Ascending aorta (tissue), 2 donors: ENCODE data around the gene ARHGEF12. TPM values are rescaled to one million over a fixed set of nuclear protein-coding genes. Genes with fewer than 3 reads are reported as not detected.

Experiments
- DNase-seq, 2 donors: peaks; one replicate each; pipeline ENCODE4 v3.0.0-alpha.2; 2019; ENCODE audit warnings: low spot score in 2 of 2
- H3K27ac ChIP-seq, 2 donors: fragments of 200-600 bp; sonication (generic); one replicate each; pipeline ENCODE4 v1.5.1; 2016 to 2017; ENCODE audit warnings: mild to moderate bottlenecking in 1 of 2
- H3K27me3 ChIP-seq: fragments of 200-600 bp; sonication (generic); one replicate; pipeline ENCODE4 v1.5.1; 2017
- H3K36me3 ChIP-seq, 2 donors: fragments of 200-600 bp; sonication (generic); one replicate each; pipeline ENCODE4 v1.5.1; 2016
- H3K4me1 ChIP-seq, 2 donors: fragments of 200-600 bp; sonication (generic); one replicate each; pipeline ENCODE4 v1.5.1; 2016 to 2017; ENCODE audit warnings: mild to moderate bottlenecking in 1 of 2
- H3K4me3 ChIP-seq, 2 donors: fragments of 200-600 bp; sonication (generic); one replicate each; pipeline ENCODE4 v1.5.1; 2016 to 2017; ENCODE audit warnings: mild to moderate bottlenecking in 1 of 2
- H3K9me3 ChIP-seq, 2 donors: fragments of 200-600 bp; sonication (generic); one replicate each; pipeline ENCODE4 v1.5.1; 2016
- intact Hi-C: fragments of 100-400 bp; cut with DNase I; formaldehyde crosslinking; loops from one replicate; pipeline ENCODE4 v1.15.1; 2023
- total RNA-seq: library from RNA; depleted of rRNA; stranded (reverse); fragments of >200 nt; gene quantifications from one replicate; pipeline ENCODE4 v1.1.0, GENCODE V29; 2016
- TF ChIP-seq, protein P1 (sequence below), 3 experiments: fragments of 200-600 bp in 2 of 3; fragments of 450-650 bp in 1 of 3; sonication (generic) in 2 of 3; IDR thresholded peaks; one replicate each; pipeline ENCODE4 v1.5.1; 2016 to 2019; ENCODE audit warnings: antibody characterized with exemption in 3 of 3, mild to moderate bottlenecking in 1 of 3, moderate library complexity in 1 of 3

ARHGEF12 gene
- total RNA-seq, 1 donor from 2014 or later = 65.9 TPM

DNA sequence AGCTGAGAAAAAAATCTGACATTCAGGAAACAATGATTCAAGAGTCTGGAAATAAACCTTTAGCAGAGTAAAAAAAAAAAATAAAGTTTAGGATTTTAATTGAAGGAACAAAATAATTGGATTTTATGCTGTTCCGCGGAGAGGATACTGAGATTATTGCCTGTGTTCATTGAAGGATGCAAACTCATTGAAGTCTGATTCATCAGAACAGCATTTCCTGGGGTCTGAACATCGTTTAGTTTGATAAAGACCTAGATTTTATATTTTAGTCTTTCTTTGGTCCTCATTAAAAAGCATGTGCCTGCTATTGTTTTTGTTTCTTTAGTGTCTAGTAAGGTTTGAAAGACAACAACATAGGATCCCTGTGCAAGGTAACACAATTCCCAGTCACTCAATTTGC, 6.7 kb upstream of the ARHGEF12 start:
- Histone ChIP-seq H3K27me3 (no peaks in the 10 kb centered on the region), H3K27ac (no peak overlapping the region), H3K36me3 (peaks cover 6 to 13% of the 10 kb centered on the region in 2 donors), H3K4me3 (no peak overlapping the region), H3K9me3 (no peaks in the 10 kb centered on the region), H3K4me1 (peaks cover 15 to 45% of the 10 kb centered on the region in 2 donors)
- DNase-seq = no peak
- intact Hi-C loops = no loop called here
- TF ChIP-seq, protein P1, sequence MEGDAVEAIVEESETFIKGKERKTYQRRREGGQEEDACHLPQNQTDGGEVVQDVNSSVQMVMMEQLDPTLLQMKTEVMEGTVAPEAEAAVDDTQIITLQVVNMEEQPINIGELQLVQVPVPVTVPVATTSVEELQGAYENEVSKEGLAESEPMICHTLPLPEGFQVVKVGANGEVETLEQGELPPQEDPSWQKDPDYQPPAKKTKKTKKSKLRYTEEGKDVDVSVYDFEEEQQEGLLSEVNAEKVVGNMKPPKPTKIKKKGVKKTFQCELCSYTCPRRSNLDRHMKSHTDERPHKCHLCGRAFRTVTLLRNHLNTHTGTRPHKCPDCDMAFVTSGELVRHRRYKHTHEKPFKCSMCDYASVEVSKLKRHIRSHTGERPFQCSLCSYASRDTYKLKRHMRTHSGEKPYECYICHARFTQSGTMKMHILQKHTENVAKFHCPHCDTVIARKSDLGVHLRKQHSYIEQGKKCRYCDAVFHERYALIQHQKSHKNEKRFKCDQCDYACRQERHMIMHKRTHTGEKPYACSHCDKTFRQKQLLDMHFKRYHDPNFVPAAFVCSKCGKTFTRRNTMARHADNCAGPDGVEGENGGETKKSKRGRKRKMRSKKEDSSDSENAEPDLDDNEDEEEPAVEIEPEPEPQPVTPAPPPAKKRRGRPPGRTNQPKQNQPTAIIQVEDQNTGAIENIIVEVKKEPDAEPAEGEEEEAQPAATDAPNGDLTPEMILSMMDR (IDR thresholded peaks at IDR 0.05) = no peak

DNA sequence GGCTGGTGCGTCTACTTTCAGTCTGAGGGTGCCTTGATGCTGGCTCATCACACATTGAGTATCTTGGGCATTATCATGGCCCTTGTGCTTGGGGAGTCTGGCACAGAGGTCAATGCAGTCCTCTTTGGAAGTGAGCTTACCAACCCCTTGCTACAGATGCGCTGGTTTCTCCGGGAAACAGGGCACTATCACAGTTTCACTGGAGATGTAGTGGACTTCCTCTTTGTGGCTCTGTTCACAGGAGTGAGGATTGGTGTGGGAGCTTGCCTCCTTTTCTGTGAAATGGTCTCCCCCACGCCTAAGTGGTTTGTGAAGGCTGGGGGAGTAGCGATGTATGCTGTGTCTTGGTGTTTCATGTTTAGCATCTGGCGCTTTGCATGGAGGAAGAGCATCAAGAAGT, 6.2 kb upstream of the ARHGEF12 start:
- no peak overlapping the region for H3K27ac ChIP-seq
- no peaks in the 10 kb centered on the region for H3K27me3 ChIP-seq
- peaks cover 6 to 13% of the 10 kb centered on the region in 2 donors for H3K36me3 ChIP-seq
- no peaks in the 10 kb centered on the region for H3K9me3 ChIP-seq
- H3K4me1 ChIP-seq = peaks cover 15 to 45% of the 10 kb centered on the region in 2 donors
- intact Hi-C loops = no loop called here
- H3K4me3 ChIP-seq = no peak overlapping the region
- DNase-seq = no peak
- TF ChIP-seq, protein P1 (IDR thresholded peaks at IDR 0.05) = no peak

DNA sequence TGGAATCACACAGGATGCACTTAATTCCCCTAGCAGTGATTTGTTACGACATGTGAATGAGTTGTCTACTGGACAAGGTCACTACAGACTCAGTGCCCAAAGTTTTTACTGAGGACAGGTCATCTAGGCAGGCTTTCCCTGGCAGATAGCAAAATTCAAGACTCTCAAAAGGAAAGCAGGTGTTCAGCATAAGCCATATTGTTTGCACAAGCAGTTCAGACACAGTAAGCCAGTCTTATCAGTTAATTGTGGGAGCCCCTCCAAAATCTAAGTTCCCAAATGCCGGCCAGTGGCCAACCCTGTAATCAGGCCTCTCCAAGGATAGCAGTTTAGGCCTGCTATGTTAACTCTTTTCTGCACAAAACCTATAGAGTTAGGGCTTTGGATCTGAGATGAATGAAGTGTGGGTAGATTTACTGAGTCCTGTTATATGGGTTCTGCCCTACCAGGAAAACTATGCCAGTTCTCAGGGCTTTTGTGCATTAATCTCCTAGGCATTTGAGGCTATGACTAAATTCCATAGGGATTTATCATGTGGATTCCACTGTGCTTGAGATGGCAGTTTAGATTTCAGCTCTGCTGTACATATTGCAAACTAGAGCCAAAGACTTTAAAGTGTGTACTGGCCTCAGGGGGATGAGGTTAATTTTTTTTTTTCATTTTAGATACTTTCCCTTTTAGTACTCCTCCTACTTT, 4.8 kb upstream of the ARHGEF12 start:
- Histone ChIP-seq H3K9me3 (no peaks in the 10 kb centered on the region), H3K4me1 (peaks cover 15 to 42% of the 10 kb centered on the region in 2 donors), H3K36me3 (peaks cover 6 to 13% of the 10 kb centered on the region in 2 donors), H3K27ac (peak overlapping the region; percentile 99 to 100), H3K27me3 (no peaks in the 10 kb centered on the region), H3K4me3 (no peak overlapping the region)
- DNase-seq = no peak
- intact Hi-C loops = no loop called here
- TF ChIP-seq, protein P1 (IDR thresholded peaks at IDR 0.05) = no peak

DNA sequence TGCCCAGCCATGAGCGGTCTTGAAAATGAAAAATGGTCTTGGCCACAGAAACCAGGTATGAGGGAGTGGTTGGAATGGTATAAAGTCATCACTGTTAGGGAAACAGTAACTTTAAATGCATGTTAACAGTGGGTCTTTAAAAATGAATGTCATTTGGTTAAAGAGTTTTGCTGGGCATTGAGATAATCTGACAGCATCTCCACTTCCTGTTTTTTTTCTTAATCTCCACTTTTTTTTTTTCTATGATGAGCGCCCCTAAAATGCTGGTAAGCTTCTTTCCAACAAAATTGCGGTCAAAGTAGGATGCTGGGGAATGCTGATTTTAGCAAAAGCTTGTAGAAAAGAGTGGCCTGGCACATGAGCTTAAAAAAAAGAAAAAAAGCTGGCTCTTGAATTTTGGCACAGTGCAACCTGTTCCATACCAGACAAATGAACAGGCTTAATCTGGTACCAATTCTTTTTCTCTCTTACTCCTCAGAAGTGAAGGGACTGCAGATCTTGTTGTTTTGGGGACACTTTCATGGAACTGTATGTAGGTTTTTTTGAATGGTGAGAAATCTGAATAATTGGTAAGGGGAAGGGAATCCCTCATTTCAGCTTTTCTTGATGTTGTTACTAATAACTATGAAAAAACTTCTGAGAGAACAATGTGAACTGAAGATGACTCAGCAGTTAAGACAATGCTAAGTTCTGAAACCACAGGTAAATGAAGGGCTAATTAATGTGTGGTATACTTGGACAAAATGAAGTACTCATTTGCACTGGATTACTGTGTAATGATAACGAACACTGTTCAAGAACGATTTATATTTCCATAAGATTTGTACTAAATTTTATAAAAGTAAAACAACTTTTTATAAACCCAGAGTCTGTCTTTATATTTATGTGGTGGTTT, 3.1 kb upstream of the ARHGEF12 start:
- intact Hi-C loops = no loop called here
- Histone ChIP-seq H3K4me1 (peaks cover 15 to 32% of the 10 kb centered on the region in 2 donors), H3K4me3 (peak overlapping the region in 1 of 2 donors; percentile 5), H3K27me3 (no peaks in the 10 kb centered on the region), H3K9me3 (no peaks in the 10 kb centered on the region), H3K27ac (peak overlapping the region; percentile 99 to 100), H3K36me3 (peaks cover 6 to 13% of the 10 kb centered on the region in 2 donors)
- TF ChIP-seq, protein P1 (IDR thresholded peaks at IDR 0.05) = no peak
- no peak for DNase-seq

DNA sequence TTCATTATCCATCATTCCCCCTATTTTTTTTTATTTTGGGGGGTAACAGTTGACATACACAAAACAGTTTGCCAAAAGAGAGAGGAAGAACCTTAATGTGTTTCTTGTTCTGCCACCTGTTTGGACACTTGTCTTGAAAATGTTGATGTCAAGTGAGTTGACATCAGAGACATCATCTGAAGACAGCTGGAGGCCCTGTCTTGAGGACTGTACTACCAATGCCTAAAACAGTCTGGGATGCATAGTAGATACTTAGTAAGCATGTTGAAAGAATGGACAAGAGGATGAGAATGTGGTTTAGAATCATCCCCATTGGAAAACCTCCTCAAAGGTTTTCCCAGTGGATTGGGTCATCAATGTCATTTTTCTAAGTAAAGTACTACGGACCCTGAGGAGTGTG, 2.4 kb upstream of the ARHGEF12 start:
- Histone ChIP-seq H3K4me1 (peaks cover 15 to 32% of the 10 kb centered on the region in 2 donors), H3K4me3 (peak overlapping the region in 1 of 2 donors; percentile 5), H3K9me3 (no peaks in the 10 kb centered on the region), H3K27ac (peak overlapping the region; percentile 99 to 100), H3K36me3 (peaks cover 6 to 13% of the 10 kb centered on the region in 2 donors), H3K27me3 (no peaks in the 10 kb centered on the region)
- TF ChIP-seq, protein P1 (IDR thresholded peaks at IDR 0.05) = no peak
- no peak for DNase-seq
- intact Hi-C loops = no loop called here
